Measurements from ENCODE around the gene NGRN.

GRCh38 chr15:90266061-90266431 lies 574 bp downstream of the NGRN start:
- no peak for TF ChIP-seq CTCF (IDR thresholded peaks at IDR 0.05; ENCODE audit: low read depth, low read length)
- TF ChIP-seq POLR2A (IDR thresholded peaks at IDR 0.05; ENCODE audit: extremely low read depth, insufficient read length), result no peak
- no peak; the same call in 1 of the 2 replicates for TF ChIP-seq MYC (IDR thresholded peaks at IDR 0.05; ENCODE audit: low read depth, low read length)
- TF ChIP-seq MAX (IDR thresholded peaks at IDR 0.05; ENCODE audit: low read depth, low read length), result no peak

Data from NB4 (cell line).